MM.1S (cell line): Measurements from ENCODE around the gene NUDT6.

ENCODE experiments used
- CTCF ChIP-seq: fragments of 300-600 bp; sonication (generic); IDR thresholded peaks from 2 replicates; pipeline ENCODE4 v1.5.1; 2016; ENCODE audit warnings: antibody characterized with exemption, low read length, mixed read lengths
- EZH2 ChIP-seq: fragments of 300-600 bp; sonication (generic); optimal IDR thresholded peaks from 2 replicates; pipeline ENCODE3; 2017; ENCODE audit warnings: low read depth, mild to moderate bottlenecking, antibody characterized with exemption, low read length, mixed read lengths
- EZH2phosphoT487 ChIP-seq: fragments of 300-600 bp; sonication (generic); IDR thresholded peaks from 2 replicates; pipeline ENCODE4 v1.6.1; 2018; ENCODE audit warnings: antibody characterized with exemption, low read length

- TF ChIP-seq CTCF, result no peak
- no peak for TF ChIP-seq EZH2
- TF ChIP-seq EZH2phosphoT487, result no peak
These were observed 37.0 kb upstream of the NUDT6 start for GRCh38 chr4:122959441-122959840.
